Measurements from ENCODE around the gene TM7SF2. TPM values are rescaled to one million over a fixed set of nuclear protein-coding genes. Genes with fewer than 3 reads are reported as not detected.

The TM7SF2 gene
- total and polyA plus RNA-seq, 2 of the 8 experiments (the other 6 are each of a cell fraction or from before 2014, with no cell fraction given) = 40.1 to 96.0 TPM

DNA sequence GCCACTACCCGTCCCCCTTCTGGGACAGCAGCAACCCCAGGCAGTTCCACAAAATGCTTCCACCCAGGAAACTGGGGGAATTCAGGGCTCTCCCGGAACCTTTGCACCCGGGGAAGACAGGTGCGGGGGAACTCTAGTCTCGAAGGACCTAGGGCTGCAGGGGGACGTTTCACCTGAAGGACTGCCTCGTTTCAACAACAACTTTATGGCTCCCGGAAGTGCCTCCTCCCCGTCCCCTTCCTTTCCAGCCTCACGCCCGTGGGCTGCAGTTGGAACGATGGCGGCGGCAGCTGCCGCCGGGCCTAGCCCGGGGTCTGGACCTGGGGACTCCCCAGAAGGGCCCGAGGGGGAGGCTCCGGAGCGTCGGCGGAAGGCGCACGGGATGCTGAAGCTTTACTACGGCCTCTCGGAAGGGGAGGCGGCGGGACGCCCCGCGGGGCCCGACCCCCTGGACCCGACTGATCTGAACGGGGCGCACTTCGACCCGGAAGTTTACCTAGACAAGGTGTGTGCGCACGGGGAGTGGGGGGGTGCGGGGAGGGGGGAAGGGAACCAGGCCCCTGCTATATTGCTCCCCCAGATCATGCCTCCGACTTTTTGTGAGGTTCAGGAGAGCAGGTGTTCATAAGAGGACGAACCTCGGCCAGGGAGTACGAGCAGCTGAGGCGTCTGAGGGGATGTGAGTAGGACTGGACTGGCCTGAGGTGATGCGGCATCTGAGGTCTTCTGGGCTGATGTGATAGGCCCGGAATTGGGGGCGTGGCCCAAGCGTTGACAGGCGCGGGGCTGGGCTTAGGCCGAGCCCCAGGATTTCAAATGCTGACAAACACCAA, 15.5 kb upstream of the TM7SF2 start, which contains the start of gene VPS51:
Gene VPS51, plus strand, starts transcription at position 241 of the 833 bp plus-strand sequence. Its CDS starts 37 bp downstream, at position 278.
- Histone ChIP-seq H4K5ac (ENCODE audit: insufficient read length, low read depth, low read length) (peak within 1 kb of the TSS; percentile 99), H2AK5ac (ENCODE audit: low read depth, low read length) (no peak within 1 kb of the TSS), H3K18ac (ENCODE audit: extremely low read depth, low read length) (peak within 1 kb of the TSS; percentile 71), H3K4me1 (replicated peaks in 1 of 4; ENCODE audit: control insufficient read depth in 3 of 4, insufficient read depth in 4 of 4, low read length in 3 of 4) (peaks cover 0 to 6% (median 4%) of the 10 kb centered on the region in 4 experiments; a peak in 6 of 7 replicates), H3K4me2 (ENCODE audit: insufficient read depth in 1 of 2, low read depth in 2 of 2, low read length in 2 of 2) (peak within 1 kb of the TSS; percentile 53 to 64), H3K79me2 (ENCODE audit: control insufficient read depth in 1 of 2, insufficient read depth in 2 of 2, low read length in 2 of 2) (peaks cover 0 to 13% of the 10 kb centered on the region in 2 experiments; a peak in 1 of 4 replicates), H3K56ac (replicated peaks; ENCODE audit: insufficient read length, low read depth, low read length) (no peak within 1 kb of the TSS), H2BK12ac (ENCODE audit: low read depth, low read length) (0 out of 2 replicates have a peak within 1 kb of the TSS, but pooled peaks have one; percentile 2), H4K8ac (ENCODE audit: extremely low read depth, insufficient read depth, low read length) (peak within 1 kb of the TSS; percentile 99), H4K20me1 (replicated peaks in 1 of 2; ENCODE audit: control insufficient read depth in 1 of 2, insufficient read depth in 2 of 2, low read length in 2 of 2) (peaks cover 0 to 3% of the 10 kb centered on the region in 2 experiments), H3K36me3 (ENCODE audit: control insufficient read depth in 2 of 4, insufficient read depth in 4 of 4, low read length in 3 of 4) (peaks cover 0 to 3% (median 0%) of the 10 kb centered on the region in 4 experiments; a peak in 1 of 8 replicates), H4K91ac (replicated peaks; ENCODE audit: insufficient read length, low read length) (peak within 1 kb of the TSS; percentile 45), H3K14ac (ENCODE audit: insufficient read length) (no peak within 1 kb of the TSS), H3K9ac (replicated peaks in 1 of 4; ENCODE audit: extremely low read depth in 1 of 4, low read depth in 3 of 4, low read length in 3 of 4) (peak within 1 kb of the TSS; percentile 70 to 82 (median 76)), H3K23me2 (ENCODE audit: low read depth, low read length) (no peaks in the 10 kb centered on the region), H2BK20ac (ENCODE audit: low read length) (no peak within 1 kb of the TSS), H2BK15ac (ENCODE audit: low read length) (no peak within 1 kb of the TSS), H3K23ac (ENCODE audit: insufficient read length) (no peak within 1 kb of the TSS), H3K4ac (replicated peaks; ENCODE audit: insufficient read length, low read depth, low read length) (peak within 1 kb of the TSS; percentile 97), H3K79me1 (ENCODE audit: low read depth, low read length) (peaks cover 2% of the 10 kb centered on the region; the same call in 1 of the 2 replicates), H2AFZ (ENCODE audit: low read length) (peak within 1 kb of the TSS; percentile 100), H3K9me3 (ENCODE audit: insufficient read depth in 2 of 2, low read depth in 1 of 2, low read length in 1 of 2) (no peaks in the 10 kb centered on the region), H3K27me3 (replicated peaks in 1 of 4; ENCODE audit: control insufficient read depth in 3 of 4, extremely low read depth in 1 of 4, insufficient read depth in 3 of 4, low read length in 3 of 4) (no peaks in the 10 kb centered on the region), H3K27ac (ENCODE audit: low read depth, low read length) (peak within 1 kb of the TSS; percentile 67; the same call in 1 of the 2 replicates), H2BK120ac (replicated peaks; ENCODE audit: low read depth, low read length) (no peak within 1 kb of the TSS), H3K4me3 (ENCODE audit: extremely low read depth in 1 of 4, insufficient read depth in 2 of 4, low read depth in 3 of 4, low read length in 4 of 4) (peak within 1 kb of the TSS; percentile 78 to 88 (median 78)), H2BK5ac (ENCODE audit: low read depth, low read length) (peak within 1 kb of the TSS; percentile 73)
- 1% methylated on average over 27 of the region's 52 CpGs; no CpG with 5 or more reads in 1 of the 2 experiments for WGBS, 2 experiments (ENCODE audit: extremely low coverage in 1 of 2, insufficient coverage in 1 of 2, insufficient read length in 1 of 2, insufficient replicate concordance in 2 of 2, low coverage in 1 of 2, low lambda C conversion rate in 2 of 2, missing lambda C conversion rate in 1 of 2)
- ChIA-PET CTCF (ENCODE audit: partially characterized antibody) (interaction anchor here (4.4 kb wide), 1 partner anchor 14 kb away, joined by 85 read pairs; the partner anchor contains the start of gene TM7SF2), POLR2A (ENCODE audit: partially characterized antibody) (interaction anchor here (0.7 to 16.8 kb wide), 18 partner anchors 8 to 292 kb away, joined by 3 to 230 read pairs (median 4); partner anchors contain the start of genes ARL2, BATF2, CDCA5 and FAU)
- FAIRE-seq = peak; percentile 68
- peak; percentile 70 to 93 for DNase-seq (ENCODE audit: low read depth in 1 of 2, low spot score in 2 of 2)
- peak; percentile 89 for TF ChIP-seq KDM5A (IDR thresholded peaks at IDR 0.05; ENCODE audit: low read length)
- 0 out of 2 replicates have a peak, but pooled peaks have one; percentile 71 for TF ChIP-seq RBBP5 (IDR thresholded peaks at IDR 0.05; ENCODE audit: borderline replicate concordance, low read depth, low read length)
- peak; percentile 66; a peak in 1 of 4 replicates for TF ChIP-seq HDAC2 (IDR thresholded peaks at IDR 0.05; ENCODE audit: borderline replicate concordance in 1 of 2, low read depth in 2 of 2, low read length in 2 of 2)
- TF ChIP-seq BCL11A (IDR thresholded peaks at IDR 0.05; ENCODE audit: low read depth in 2 of 2, low read length in 2 of 2) = no peak
- peak; percentile 55; the same call in 1 of the 2 replicates for TF ChIP-seq SP4 (IDR thresholded peaks at IDR 0.05; ENCODE audit: low read length)
- peak; percentile 90 for TF ChIP-seq TBP (IDR thresholded peaks at IDR 0.05; ENCODE audit: low read depth, low read length)
- no peak for TF ChIP-seq RAD21 (IDR thresholded peaks at IDR 0.05 in 1 of 2, conservative IDR thresholded peaks at IDR 0.05 in 1 of 2; ENCODE audit: low read depth in 2 of 2, low read length in 2 of 2)
- TF ChIP-seq, protein P1, sequence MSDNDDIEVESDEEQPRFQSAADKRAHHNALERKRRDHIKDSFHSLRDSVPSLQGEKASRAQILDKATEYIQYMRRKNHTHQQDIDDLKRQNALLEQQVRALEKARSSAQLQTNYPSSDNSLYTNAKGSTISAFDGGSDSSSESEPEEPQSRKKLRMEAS (IDR thresholded peaks at IDR 0.05) = peak; percentile 67
- TF ChIP-seq, protein P2, sequence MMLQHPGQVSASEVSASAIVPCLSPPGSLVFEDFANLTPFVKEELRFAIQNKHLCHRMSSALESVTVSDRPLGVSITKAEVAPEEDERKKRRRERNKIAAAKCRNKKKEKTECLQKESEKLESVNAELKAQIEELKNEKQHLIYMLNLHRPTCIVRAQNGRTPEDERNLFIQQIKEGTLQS (IDR thresholded peaks at IDR 0.05; ENCODE audit: insufficient read depth, low read depth, low read length) = peak; percentile 73; the same call in 1 of the 2 replicates
